Common myeloid progenitor, CD34-positive (primary cell): ENCODE data around the gene SLC12A3.
"Not testable (repeated sequence)": the region's sequence is repeated elsewhere in the genome, so short reads cannot be mapped to it uniquely, and the experiment has no call there.

Experiments used
- CTCF ChIA-PET: fragments of 350-600 bp; sonication (Branson Sonifier 250); formaldehyde crosslinking; loops from one replicate; lab custom pipeline; 2021; ENCODE audit warnings: antibody characterized with exemption; lab: Charles Lee
- POLR2A ChIA-PET: fragments of 350-600 bp; sonication (Branson Sonifier 250); formaldehyde crosslinking; loops from one replicate; lab custom pipeline; 2021; ENCODE audit warnings: antibody characterized with exemption; lab: Charles Lee
- DNase-seq, 3 donors: peaks; one replicate each; pipeline versions ENCODE4 v3.0.0 to v3.0.0-alpha.2; 2013
- H3K27ac ChIP-seq, 2 experiments: 1 replicate in 1 of 2; 2 replicates in 1 of 2; pipeline ENCODE4 v1.7.0; 2013; ENCODE audit warnings: inconsistent platforms in 2 of 2, low read length in 2 of 2, mild to moderate bottlenecking in 2 of 2, low read depth in 1 of 2, moderate library complexity in 1 of 2; ENCODE audit not compliant: severe bottlenecking in 2 of 2, insufficient read depth in 1 of 2, poor library complexity in 1 of 2
- H3K27me3 ChIP-seq, 5 experiments: replicated peaks in 2 of 5; 1 replicate in 3 of 5; 2 replicates in 2 of 5; pipeline versions ENCODE4 v1.6.1 to v1.7.0; 2013; ENCODE audit warnings: low read length in 4 of 5, mild to moderate bottlenecking in 2 of 5, moderate library complexity in 2 of 5, inconsistent platforms in 1 of 5; ENCODE audit not compliant: insufficient read depth in 5 of 5, control insufficient read depth in 4 of 5
- H3K36me3 ChIP-seq, 4 experiments: 1 replicate in 2 of 4; 2 replicates in 2 of 4; pipeline versions ENCODE4 v1.6.1 to v1.7.0; 2013; ENCODE audit warnings: low read length in 3 of 4, control low read depth in 1 of 4, mild to moderate bottlenecking in 1 of 4; ENCODE audit not compliant: control insufficient read depth in 4 of 4, insufficient read depth in 4 of 4
- H3K4me1 ChIP-seq, 4 experiments: 1 replicate in 3 of 4; 2 replicates in 1 of 4; pipeline versions ENCODE4 v1.6.1 to v1.7.1; 2013; ENCODE audit warnings: low read length in 3 of 4, mild to moderate bottlenecking in 3 of 4, control low read depth in 1 of 4, inconsistent platforms in 1 of 4, moderate library complexity in 1 of 4; ENCODE audit not compliant: control insufficient read depth in 4 of 4, insufficient read depth in 4 of 4; ENCODE audit errors: control extremely low read depth in 1 of 4
- H3K4me3 ChIP-seq, 7 experiments: 1 replicate in 4 of 7; 2 replicates in 3 of 7; pipeline versions ENCODE4 v1.5.1 to v1.7.0; 2013; ENCODE audit warnings: mild to moderate bottlenecking in 7 of 7, low read length in 6 of 7, moderate library complexity in 6 of 7, inconsistent platforms in 2 of 7, low read depth in 2 of 7, control low read depth in 1 of 7; ENCODE audit not compliant: insufficient read depth in 4 of 7, control insufficient read depth in 1 of 7; ENCODE audit errors: extremely low read depth in 1 of 7
- H3K9me3 ChIP-seq, 5 experiments: 1 replicate in 4 of 5; 2 replicates in 1 of 5; pipeline versions ENCODE4 v1.6.1 to v1.7.1; 2013; ENCODE audit warnings: low read length in 4 of 5, mild to moderate bottlenecking in 2 of 5, inconsistent platforms in 1 of 5, low read depth in 1 of 5, moderate library complexity in 1 of 5; ENCODE audit not compliant: control insufficient read depth in 4 of 5, insufficient read depth in 2 of 5; ENCODE audit errors: control extremely low read depth in 1 of 5
- WGBS: methylation state at CpG from one replicate; pipeline ENCODE4 v1.1.5; 2013; ENCODE audit not compliant: insufficient coverage; 5-methylcytosine and 5-hydroxymethylcytosine counted together

SLC12A3 gene

DNA sequence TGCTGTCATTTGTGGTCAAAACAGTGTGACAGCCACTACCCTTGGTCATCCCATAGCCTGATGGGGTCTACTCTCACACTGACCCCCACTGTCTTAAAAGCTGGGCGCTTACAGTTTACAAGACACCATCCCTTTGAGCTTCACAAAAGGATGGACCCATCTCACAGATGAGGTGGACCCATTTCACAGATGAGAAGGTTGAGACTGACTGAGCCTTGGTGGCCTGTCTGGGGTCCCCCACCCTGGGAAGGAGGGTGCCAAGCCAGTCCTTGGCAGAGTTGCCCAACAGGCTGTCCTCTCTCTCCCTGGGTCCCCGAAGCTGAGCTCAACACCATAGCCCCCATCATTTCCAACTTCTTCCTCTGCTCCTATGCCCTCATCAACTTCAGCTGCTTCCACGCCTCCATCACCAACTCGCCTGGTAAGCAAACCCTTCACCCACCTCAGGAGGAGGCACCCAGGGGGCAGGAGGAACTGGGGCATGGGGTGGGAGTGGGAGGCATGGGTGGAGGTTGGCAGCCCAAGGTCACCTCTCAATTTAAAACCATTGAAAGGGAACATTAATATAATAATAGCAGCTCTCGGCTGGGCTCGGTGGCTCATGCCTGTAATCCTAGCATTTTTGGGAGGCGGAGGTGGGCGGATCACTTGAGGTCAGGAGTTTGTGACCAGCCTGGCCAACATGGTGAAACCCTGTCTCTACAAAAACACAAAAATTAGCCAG, 17.2 kb downstream of the SLC12A3 start:
- H3K27me3 ChIP-seq = no peaks in the 10 kb centered on the region
- 98% methylated on average over 5 of the region's 8 CpGs for WGBS
- no peak for DNase-seq

DNA sequence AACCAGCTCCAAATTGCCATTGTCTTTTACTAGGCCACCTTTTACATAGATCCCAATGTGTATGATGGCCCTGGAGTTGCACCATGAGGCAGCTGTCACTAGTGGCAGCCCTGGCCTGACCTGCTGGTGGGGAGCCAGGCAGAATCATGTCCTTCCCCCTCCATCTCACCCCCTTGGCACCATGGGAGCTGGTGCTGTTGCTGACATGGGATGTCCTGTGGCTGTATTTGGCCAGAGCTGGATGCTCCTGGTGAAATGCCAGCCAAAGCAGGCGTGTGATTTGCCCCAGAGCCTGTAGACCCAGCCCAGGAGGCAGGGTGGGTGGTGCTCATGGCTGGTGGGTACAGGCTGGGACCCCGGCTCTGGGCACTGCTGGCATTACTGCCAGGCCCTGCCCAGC, 18.6 kb downstream of the SLC12A3 start:
- ChIA-PET CTCF (interaction anchor here (0.9 to 1.3 kb wide), 2 partner anchors 12 kb away, joined by 3 read pairs; no protein-coding TSS in a partner anchor), POLR2A (no interaction called here)
- Histone ChIP-seq H3K27ac (no peak overlapping the region), H3K9me3 (no peaks in the 10 kb centered on the region), H3K4me1 (no peaks in the 10 kb centered on the region), H3K36me3 (no peaks in the 10 kb centered on the region), H3K4me3 (no peak overlapping the region), H3K27me3 (no peaks in the 10 kb centered on the region)
- 100% methylated on average over 1 of the region's 2 CpGs for WGBS
- DNase-seq = no peak

More for the DNA sequence above, 17.2 kb downstream of the SLC12A3 start:
- no peaks in the 10 kb centered on the region for H3K4me1 ChIP-seq
- H3K4me3 ChIP-seq = no peak overlapping the region
- H3K36me3 ChIP-seq = no peaks in the 10 kb centered on the region
- CTCF ChIA-PET = interaction anchor here (0.9 kb wide), 1 partner anchor 14 kb away, joined by 3 read pairs; no protein-coding TSS in a partner anchor
- POLR2A ChIA-PET = no interaction called here
- no peaks in the 10 kb centered on the region for H3K9me3 ChIP-seq
- H3K27ac ChIP-seq = no peak overlapping the region

DNA sequence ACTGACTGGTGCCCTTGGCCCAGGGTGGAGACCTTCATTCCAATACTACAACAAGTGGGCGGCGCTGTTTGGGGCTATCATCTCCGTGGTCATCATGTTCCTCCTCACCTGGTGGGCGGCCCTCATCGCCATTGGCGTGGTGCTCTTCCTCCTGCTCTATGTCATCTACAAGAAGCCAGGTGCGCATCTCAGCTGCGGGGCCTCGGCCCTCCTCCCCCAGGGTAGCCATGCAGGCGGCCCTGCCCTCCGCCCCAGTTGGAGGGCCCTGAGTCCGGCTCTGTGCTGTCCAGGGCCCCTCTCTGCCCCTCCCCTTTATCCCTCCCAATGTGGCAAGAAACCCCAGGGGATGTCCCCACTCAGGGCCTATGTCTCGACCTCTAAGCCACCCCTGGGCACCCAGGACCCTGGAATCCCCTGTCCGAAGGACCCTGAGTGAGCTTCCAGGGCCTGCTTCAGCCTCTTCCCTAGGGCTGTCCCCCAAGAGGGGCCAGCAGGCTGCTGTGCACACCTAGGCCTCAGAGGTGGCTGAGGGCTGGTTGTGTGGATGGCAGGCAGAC, 19.1 kb downstream of the SLC12A3 start:
- Histone ChIP-seq H3K9me3 (no peaks in the 10 kb centered on the region), H3K36me3 (no peaks in the 10 kb centered on the region), H3K4me1 (no peaks in the 10 kb centered on the region), H3K27me3 (no peaks in the 10 kb centered on the region), H3K4me3 (no peak overlapping the region), H3K27ac (no peak overlapping the region)
- ChIA-PET POLR2A (no interaction called here), CTCF (interaction anchor here (0.9 to 1.3 kb wide), 2 partner anchors 11 to 13 kb away, joined by 3 read pairs; no protein-coding TSS in a partner anchor)
- WGBS = 97% methylated on average over 12 of the region's 14 CpGs
- DNase-seq = no peak

DNA sequence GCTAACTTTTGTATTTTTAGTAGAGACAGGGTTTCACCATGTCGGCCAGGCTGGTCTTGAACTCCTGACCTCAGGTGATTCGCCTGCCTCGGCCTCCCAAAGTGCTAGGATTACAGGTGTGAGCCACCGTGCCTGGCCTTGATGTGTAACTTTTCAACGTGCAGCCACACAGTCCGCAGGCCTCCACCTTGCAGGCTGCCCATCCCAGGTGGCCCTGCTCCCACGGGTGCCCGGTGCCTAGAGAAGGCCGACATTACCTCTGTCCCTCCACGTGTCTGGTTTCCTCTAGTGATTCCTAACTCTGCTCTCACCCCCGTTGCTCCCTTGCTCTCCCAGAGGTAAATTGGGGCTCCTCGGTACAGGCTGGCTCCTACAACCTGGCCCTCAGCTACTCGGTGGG, 19.9 kb downstream of the SLC12A3 start:
- H3K4me3 ChIP-seq, DNase-seq, POLR2A ChIA-PET, H3K27ac ChIP-seq, H3K4me1 ChIP-seq, H3K36me3 ChIP-seq, H3K9me3 ChIP-seq, H3K27me3 ChIP-seq: not testable (repeated sequence)
- CTCF ChIA-PET = interaction anchor here (1.0 kb wide), 1 partner anchor 9 kb away, joined by 3 read pairs; no protein-coding TSS in a partner anchor
- 96% methylated on average over 11 of the region's 13 CpGs for WGBS

- CTCF ChIA-PET = interaction anchor here (1.0 kb wide), 1 partner anchor 8 kb away, joined by 3 read pairs; no protein-coding TSS in a partner anchor
- Histone ChIP-seq H3K9me3 (no peaks in the 10 kb centered on the region), H3K27ac (no peak overlapping the region), H3K4me1 (no peaks in the 10 kb centered on the region), H3K4me3 (no peak overlapping the region), H3K27me3 (no peaks in the 10 kb centered on the region), H3K36me3 (no peaks in the 10 kb centered on the region)
- POLR2A ChIA-PET = no interaction called here
- DNase-seq = no peak
- 93% methylated on average over 8 of the region's 9 CpGs for WGBS
Measured at GRCh38 chr16:56885446-56886162, 20.6 kb downstream of the SLC12A3 start.

GRCh38 chr16:56886296-56886695, 21.3 kb downstream of the SLC12A3 start:
- CTCF ChIA-PET = no interaction called here
- no peak overlapping the region for H3K4me3 ChIP-seq
- H3K4me1 ChIP-seq = no peaks in the 10 kb centered on the region
- POLR2A ChIA-PET = no interaction called here
- no peak for DNase-seq
- no peaks in the 10 kb centered on the region for H3K9me3 ChIP-seq
- H3K36me3 ChIP-seq = no peaks in the 10 kb centered on the region
- H3K27ac ChIP-seq = no peak overlapping the region
- no peaks in the 10 kb centered on the region for H3K27me3 ChIP-seq
- WGBS = 96% methylated on average over 9 of the region's 12 CpGs

- WGBS = 98% methylated on average over 8 of the region's 9 CpGs
- CTCF ChIA-PET = no interaction called here
Measured at GRCh38 chr16:56886826-56887225, 21.8 kb downstream of the SLC12A3 start.

More at GRCh38 chr16:56886826-56887225, 21.8 kb downstream of the SLC12A3 start:
- Histone ChIP-seq H3K9me3 (no peaks in the 10 kb centered on the region), H3K4me3 (no peak overlapping the region), H3K4me1 (no peaks in the 10 kb centered on the region), H3K36me3 (no peaks in the 10 kb centered on the region), H3K27ac (no peak overlapping the region), H3K27me3 (no peaks in the 10 kb centered on the region)
- POLR2A ChIA-PET = no interaction called here
- no peak for DNase-seq
